Measurements from ENCODE around the gene MED4. TPM values are rescaled to one million over a fixed set of nuclear protein-coding genes. Genes with fewer than 3 reads are reported as not detected.

Gene MED4
- total RNA-seq, 4 donors from 2014 or later = 23.6 to 68.5 (median 44.4) TPM

- peaks cover 0 to 6% (median 0%) of the 10 kb centered on the region in 3 donors for H3K36me3 ChIP-seq
- no peaks in the 10 kb centered on the region for H3K27me3 ChIP-seq
- H3K9me3 ChIP-seq = no peaks in the 10 kb centered on the region
- H3K4me3 ChIP-seq = no peak overlapping the region
- DNase-seq = no peak
- peaks cover 0 to 9% (median 0%) of the 10 kb centered on the region in 4 donors for H3K4me1 ChIP-seq
- TF ChIP-seq POLR2A (IDR thresholded peaks at IDR 0.05) (no peak), CTCF (IDR thresholded peaks at IDR 0.05) (no peak)
- H3K27ac ChIP-seq = peak overlapping the region in 3 of 4 donors; percentile 16 to 75 (median 66)
Observed at GRCh38 chr13:48043789-48044503, 51.0 kb downstream of the MED4 start.

- Histone ChIP-seq H3K27ac (peak overlapping the region in 3 of 4 donors; percentile 23 to 75 (median 66)), H3K4me3 (no peak overlapping the region), H3K4me1 (peaks cover 0 to 16% (median 0%) of the 10 kb centered on the region in 4 donors), H3K9me3 (no peaks in the 10 kb centered on the region), H3K36me3 (peaks cover 0 to 6% (median 0%) of the 10 kb centered on the region in 3 donors), H3K27me3 (no peaks in the 10 kb centered on the region)
- TF ChIP-seq POLR2A (IDR thresholded peaks at IDR 0.05) (no peak), CTCF (IDR thresholded peaks at IDR 0.05) (no peak)
- peak in 1 of 3 donors; percentile 61 for DNase-seq
Observed at GRCh38 chr13:48042894-48043293, 52.0 kb downstream of the MED4 start.

- no peak for DNase-seq
- Histone ChIP-seq H3K4me3 (no peak overlapping the region), H3K27me3 (no peaks in the 10 kb centered on the region), H3K36me3 (peaks cover 0 to 6% (median 0%) of the 10 kb centered on the region in 3 donors), H3K4me1 (peaks cover 0 to 24% (median 5%) of the 10 kb centered on the region in 4 donors), H3K27ac (peak overlapping the region in 2 of 4 donors; percentile 31 to 98), H3K9me3 (no peaks in the 10 kb centered on the region)
- no peak for TF ChIP-seq CTCF (IDR thresholded peaks at IDR 0.05)
- no peak for TF ChIP-seq POLR2A (IDR thresholded peaks at IDR 0.05)
Observed at GRCh38 chr13:48040896-48041295, 54.0 kb downstream of the MED4 start.

GRCh38 chr13:48040049-48040448 lies 54.9 kb downstream of the MED4 start:
- Histone ChIP-seq H3K36me3 (peaks cover 0 to 6% (median 0%) of the 10 kb centered on the region in 3 donors), H3K9me3 (no peaks in the 10 kb centered on the region), H3K27ac (peak overlapping the region in 2 of 4 donors; percentile 64 to 98), H3K4me3 (no peak overlapping the region), H3K4me1 (peaks cover 0 to 24% (median 5%) of the 10 kb centered on the region in 4 donors), H3K27me3 (no peaks in the 10 kb centered on the region)
- TF ChIP-seq POLR2A (IDR thresholded peaks at IDR 0.05) (no peak), CTCF (IDR thresholded peaks at IDR 0.05) (peak in 1 of 6 experiments; percentile 4)
- no peak for DNase-seq

GRCh38 chr13:48038761-48039160 lies 56.1 kb downstream of the MED4 start:
- Histone ChIP-seq H3K27me3 (no peaks in the 10 kb centered on the region), H3K27ac (peak overlapping the region; percentile 89 to 98 (median 95)), H3K9me3 (no peaks in the 10 kb centered on the region), H3K4me3 (no peak overlapping the region), H3K36me3 (peaks cover 0 to 6% (median 0%) of the 10 kb centered on the region in 3 donors), H3K4me1 (peaks cover 0 to 18% (median 5%) of the 10 kb centered on the region in 4 donors)
- DNase-seq = no peak
- TF ChIP-seq POLR2A (IDR thresholded peaks at IDR 0.05) = no peak
- TF ChIP-seq CTCF (IDR thresholded peaks at IDR 0.05) = no peak

Measured in Peyer's patch (tissue), 4 donors.